Astrocyte of the spinal cord (primary cell): Measurements from ENCODE around the gene SCP2D1.
"Not testable (repeated sequence)": the region's sequence is repeated elsewhere in the genome, so short reads cannot be mapped to it uniquely, and the experiment has no call there.

Experiments
- DNase-seq: peaks from one replicate; pipeline ENCODE4 v3.0.0; 2011; ENCODE audit warnings: low read depth, low spot score
- H3K4me3 ChIP-seq: 2 replicates; pipeline ENCODE4 v1.5.1; 2011; ENCODE audit warnings: low read depth, mild to moderate bottlenecking, low read length, moderate library complexity
- in situ Hi-C: cut with HindIII; loops from 2 replicates; pipeline ENCODE4 v1.10.0; 2017; ENCODE audit warnings: low sequenced_read_pairs
- TF ChIP-seq, protein P1 (sequence below): IDR thresholded peaks from 2 replicates; pipeline ENCODE4 v1.5.1; 2012; ENCODE audit warnings: low read depth, mild to moderate bottlenecking, low read length, inconsistent platforms

The SCP2D1 gene

GRCh38 chr20:18780385-18781130 lies 33.0 kb upstream of the SCP2D1 start:
- no peak for DNase-seq
- in situ Hi-C loops = no loop called here
- no peak overlapping the region for H3K4me3 ChIP-seq
- TF ChIP-seq, protein P1, sequence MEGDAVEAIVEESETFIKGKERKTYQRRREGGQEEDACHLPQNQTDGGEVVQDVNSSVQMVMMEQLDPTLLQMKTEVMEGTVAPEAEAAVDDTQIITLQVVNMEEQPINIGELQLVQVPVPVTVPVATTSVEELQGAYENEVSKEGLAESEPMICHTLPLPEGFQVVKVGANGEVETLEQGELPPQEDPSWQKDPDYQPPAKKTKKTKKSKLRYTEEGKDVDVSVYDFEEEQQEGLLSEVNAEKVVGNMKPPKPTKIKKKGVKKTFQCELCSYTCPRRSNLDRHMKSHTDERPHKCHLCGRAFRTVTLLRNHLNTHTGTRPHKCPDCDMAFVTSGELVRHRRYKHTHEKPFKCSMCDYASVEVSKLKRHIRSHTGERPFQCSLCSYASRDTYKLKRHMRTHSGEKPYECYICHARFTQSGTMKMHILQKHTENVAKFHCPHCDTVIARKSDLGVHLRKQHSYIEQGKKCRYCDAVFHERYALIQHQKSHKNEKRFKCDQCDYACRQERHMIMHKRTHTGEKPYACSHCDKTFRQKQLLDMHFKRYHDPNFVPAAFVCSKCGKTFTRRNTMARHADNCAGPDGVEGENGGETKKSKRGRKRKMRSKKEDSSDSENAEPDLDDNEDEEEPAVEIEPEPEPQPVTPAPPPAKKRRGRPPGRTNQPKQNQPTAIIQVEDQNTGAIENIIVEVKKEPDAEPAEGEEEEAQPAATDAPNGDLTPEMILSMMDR = no peak

GRCh38 chr20:18781509-18781908 lies 32.1 kb upstream of the SCP2D1 start:
- H3K4me3 ChIP-seq = no peak overlapping the region
- TF ChIP-seq, protein P1 = no peak
- in situ Hi-C loops = no loop called here
- no peak for DNase-seq

DNA sequence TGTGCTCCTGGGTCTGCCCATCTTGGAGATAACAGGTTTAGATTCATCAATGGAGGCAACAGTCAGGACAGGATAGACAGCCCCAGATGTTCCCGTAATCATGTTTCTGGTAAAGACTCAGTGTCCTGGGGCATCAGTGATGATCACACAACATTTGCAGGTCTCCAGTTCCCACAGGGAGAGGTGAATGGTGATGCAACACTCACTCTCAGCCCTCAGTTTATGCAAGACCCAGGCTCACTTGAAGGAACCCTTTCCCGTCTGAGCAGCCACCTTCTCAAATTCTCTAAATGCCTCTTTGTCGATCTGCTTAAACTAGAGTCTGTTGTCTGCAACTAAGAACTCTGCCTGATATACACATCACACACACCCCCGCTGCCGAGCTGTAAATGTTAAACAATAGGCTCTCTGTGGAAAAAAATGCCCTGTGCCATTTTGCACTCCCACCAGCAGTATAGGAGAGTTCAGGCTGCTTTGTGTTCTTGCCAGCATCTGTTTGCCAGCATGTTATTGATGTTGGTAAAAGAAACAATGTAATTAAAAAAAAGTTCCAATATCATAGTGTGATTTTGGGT lies 30.1 kb upstream of the SCP2D1 start:
- DNase-seq = no peak
- TF ChIP-seq, protein P1 = no peak
- in situ Hi-C loops = no loop called here
- H3K4me3 ChIP-seq = no peak overlapping the region

DNA sequence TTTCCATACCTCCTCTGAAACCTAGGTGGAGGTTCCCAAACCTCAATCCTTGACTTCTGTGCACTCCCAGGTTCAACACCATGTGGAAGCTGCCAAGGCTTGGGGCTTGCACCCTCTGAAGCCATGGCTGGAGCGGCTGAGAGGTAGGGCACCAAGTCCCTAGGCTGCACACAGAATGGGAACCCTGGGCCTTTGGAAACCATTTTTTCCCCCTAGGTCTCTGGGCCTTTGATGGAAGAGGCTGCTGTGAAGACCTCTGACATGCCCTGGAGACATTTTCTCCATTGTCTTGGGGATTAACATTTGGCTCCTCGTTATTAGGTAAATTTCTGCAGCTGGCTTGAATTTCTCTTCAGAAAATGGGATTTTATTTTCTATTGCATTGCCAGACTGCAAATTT lies 26.5 kb upstream of the SCP2D1 start:
- H3K4me3 ChIP-seq, in situ Hi-C loops, DNase-seq: not testable (repeated sequence)

DNA sequence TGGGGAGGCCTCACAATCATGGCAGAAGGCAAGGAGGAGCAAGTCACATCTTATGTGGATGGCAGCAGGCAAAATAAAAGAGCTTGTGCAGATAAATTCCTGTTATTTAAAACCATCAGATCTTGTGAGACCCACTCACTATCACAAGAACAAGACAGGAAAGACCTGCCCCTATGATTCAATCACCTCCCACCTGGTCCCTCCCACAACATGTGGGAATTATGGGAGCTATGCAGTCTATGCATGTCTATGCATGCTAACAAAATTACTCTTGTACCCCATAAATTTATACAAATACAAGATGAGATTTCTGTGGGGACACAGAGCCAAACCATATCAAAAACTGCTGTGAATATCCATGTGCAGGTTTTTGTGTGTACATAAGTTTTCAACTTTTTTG lies 25.6 kb upstream of the SCP2D1 start:
- TF ChIP-seq, protein P1 = no peak
- no peak for DNase-seq
- in situ Hi-C loops = no loop called here
- H3K4me3 ChIP-seq = no peak overlapping the region

DNA sequence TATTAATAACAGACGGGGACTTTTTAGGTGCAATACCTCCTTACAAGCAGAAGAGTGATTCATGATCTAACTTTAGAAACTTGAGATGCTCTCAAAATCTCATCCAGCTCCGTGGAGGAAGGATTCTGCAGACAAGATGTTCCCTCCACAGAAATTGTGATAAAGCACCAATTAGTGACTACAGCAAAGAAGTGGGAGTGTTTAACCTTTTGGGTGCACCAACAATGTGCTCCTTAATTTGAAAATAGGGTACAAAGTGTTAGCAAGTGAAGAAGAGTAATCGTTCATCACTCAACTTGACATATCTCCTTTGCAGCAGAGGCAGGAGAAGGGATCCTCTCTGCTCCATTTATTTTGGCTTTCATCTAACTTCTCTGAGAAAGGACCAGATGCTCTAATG lies 22.8 kb upstream of the SCP2D1 start:
- in situ Hi-C loops = no loop called here
- H3K4me3 ChIP-seq = no peak overlapping the region
- TF ChIP-seq, protein P1 = no peak
- no peak for DNase-seq

GRCh38 chr20:18793625-18794427 lies 19.8 kb upstream of the SCP2D1 start:
- DNase-seq = peak; percentile 87
- in situ Hi-C loops = no loop called here
- peak overlapping the region; percentile 70 for H3K4me3 ChIP-seq
- TF ChIP-seq, protein P1 = peak; percentile 7
